GM21737 (cell line): ENCODE measurements around the gene DOLPP1.

ENCODE experiments used
- ATAC-seq: cut with Tn5 transposase; IDR thresholded peaks from one replicate; pipeline ENCODE4 v1.9.1; 2021; ENCODE audit warnings: mild to moderate bottlenecking, moderate library complexity; ENCODE audit not compliant: unreplicated experiment

Gene DOLPP1

GRCh38 chr9:129093602-129094386, 12.9 kb downstream of the DOLPP1 start:
- no peak for ATAC-seq

GRCh38 chr9:129094387-129095169, 13.7 kb downstream of the DOLPP1 start:
- ATAC-seq = no peak

GRCh38 chr9:129095170-129095667, 14.3 kb downstream of the DOLPP1 start:
- no peak for ATAC-seq

DNA sequence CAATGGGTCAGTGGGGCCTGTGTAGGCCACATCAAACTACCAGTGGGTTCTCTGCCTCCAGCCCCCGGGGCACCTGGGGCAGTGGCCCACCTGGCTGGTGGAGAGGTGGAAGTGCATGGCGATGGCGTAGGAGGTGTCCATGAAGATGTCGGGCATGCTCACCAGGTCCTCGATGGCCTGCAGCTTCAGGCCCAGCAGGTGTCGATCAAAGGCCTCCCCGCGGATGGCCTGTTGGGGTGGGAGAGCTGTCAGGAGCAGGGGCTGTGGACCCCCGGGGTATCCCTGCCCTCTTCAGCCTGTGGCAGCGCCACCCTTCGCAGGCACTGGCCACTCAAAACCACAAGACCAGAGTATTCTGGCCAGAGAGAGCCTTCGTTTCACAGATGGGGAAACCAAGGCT, 15.0 kb downstream of the DOLPP1 start:
- no peak for ATAC-seq

DNA sequence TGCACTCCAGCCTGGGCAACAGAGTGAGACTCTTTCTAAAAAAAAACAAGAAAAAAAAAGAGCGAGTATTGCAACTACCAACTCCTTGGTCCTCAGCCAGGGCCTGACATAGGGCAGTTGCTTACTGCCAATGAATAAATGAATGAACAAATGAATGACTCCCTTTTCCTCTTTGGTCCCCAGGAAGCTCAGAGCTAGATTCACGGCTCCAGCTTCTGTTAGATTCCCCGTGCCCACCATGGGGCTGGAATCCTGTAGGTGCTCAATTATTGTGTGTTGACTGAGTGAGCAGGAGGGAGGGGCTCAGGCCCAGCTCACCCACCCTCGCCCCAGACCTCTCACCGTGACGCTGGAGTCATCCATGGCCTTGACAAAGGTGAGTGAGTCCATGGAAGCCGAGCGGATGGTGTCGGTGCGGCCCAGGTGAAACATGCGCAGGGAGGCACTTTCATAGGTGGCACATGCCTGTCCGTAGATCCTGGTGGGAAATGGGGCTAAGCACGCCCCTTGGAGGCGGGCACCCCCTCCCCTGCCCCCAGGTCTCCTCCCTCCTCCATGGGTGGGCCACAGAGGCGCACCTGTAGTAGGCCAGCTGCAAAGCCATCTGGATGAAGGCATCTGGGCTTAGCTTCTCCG, 16.9 kb downstream of the DOLPP1 start:
- no peak for ATAC-seq

- no peak for ATAC-seq
Measured at GRCh38 chr9:129098328-129098727, 17.4 kb downstream of the DOLPP1 start.

DNA sequence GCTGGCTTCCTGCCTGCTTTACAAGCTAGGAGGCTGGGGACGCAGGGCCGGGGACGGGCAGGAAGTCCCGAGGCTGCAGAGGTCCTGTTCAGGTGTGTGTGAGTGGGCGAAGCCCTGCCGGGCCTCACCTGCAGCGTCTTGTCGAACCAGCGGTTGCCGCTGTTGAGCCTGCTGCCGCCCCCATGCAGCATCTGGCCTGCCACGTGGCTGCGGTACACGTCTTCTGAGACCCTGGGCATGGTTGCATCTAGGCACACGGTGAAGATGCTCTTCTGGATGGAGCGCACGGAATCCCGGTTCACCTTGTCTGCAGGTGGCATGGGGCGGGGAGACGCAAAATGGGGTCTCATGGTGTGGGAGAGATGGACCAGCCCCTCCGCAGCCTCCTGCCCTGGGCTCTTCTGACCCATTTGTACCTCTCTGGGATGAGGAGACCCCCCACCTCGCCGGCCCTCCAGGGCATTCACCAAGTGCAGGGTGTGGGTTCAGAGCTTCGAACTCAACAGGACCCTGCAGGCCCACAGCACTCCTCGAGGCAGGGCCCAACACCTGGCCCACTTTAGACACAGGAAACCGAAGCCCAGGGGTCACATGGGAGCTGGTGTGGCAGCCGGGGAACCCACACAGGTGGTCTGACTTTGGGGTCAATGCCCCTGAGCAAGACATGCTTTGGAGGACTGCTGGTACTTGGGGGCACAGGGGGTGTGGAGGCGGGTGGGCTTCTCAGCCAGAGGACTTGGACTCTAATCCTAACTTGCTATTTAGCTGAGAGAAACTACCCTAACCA, 19.7 kb downstream of the DOLPP1 start:
- ATAC-seq = no peak

DNA sequence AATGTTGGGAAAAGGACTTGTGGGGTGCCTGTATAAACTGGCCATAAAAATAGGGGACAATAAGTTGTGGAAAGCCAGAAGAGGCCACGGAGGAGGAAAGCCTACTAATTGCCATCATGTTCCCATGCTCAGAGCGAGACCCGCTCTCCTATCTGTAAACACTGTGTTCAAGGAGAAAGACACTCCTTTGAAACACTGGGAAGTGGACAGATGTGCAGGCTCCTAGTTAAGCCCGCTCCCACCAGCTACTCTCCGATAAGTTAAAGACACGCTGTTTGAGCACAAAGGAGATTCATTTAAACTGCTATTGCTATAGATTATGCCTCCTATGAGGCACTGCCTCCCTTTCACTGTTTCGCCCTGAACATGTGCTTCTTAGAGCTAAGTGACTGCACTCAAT, 20.4 kb downstream of the DOLPP1 start:
- no peak for ATAC-seq

DNA sequence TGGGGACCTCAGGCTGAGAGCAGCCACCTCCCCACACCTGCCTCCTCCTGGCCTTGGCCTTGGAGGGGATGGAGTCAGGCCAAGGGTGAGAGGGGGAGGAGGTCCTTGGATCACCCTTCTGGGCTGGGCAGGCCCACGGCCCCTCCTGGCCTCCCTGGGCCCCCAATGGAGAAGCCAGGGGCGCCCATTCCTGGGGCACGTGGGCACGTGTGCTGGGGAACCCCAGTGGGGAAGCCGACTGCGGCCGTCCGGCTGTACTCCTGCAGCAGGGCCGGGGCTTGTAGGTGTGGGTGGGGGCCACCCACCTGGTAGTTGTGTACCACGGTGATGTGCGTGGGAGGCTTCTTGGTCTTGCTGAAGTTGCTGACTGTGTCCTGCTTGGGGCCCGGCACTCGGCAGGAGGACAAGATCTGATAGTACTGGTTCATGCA, 21.2 kb downstream of the DOLPP1 start:
- ATAC-seq = no peak

DNA sequence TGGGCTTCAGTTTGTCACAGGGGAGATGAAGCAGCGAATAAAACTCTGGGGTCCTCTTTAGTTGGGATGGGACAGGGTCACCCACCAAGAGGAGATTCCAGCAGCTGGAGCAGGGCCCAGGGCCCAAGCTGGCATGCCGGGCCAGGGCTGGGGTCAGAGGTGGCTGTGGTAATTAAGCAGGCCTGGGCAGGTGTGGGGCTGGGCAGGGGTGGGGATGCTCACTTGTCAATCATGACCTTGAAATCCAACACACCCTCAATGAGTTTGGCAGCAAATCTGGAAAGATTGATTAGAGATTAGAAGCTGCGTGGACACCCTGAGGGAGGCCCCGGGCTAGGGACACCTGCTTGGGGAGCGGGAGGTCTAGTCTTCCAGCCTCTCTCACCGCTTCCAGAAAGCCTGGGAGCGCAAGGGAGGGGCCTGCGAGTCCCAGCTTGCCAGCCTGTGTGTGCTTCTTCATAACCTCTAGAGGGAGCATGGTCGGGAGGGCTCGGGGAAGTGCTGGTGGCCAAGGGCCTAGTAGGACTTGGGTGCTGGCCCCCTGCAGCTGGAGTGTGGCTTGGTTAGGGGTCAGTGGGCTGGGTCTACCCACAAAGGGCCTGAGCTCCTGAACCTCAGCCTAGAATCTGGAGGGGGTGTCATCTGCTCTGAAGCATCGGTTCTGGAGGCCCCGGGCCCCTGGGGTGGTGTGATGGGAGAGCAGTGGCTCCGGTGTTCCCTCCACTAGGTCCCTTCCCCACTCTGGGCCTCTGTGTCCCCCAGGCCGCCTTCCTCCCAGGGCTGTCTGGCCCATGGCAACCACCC, 22.1 kb downstream of the DOLPP1 start:
- no peak for ATAC-seq

DNA sequence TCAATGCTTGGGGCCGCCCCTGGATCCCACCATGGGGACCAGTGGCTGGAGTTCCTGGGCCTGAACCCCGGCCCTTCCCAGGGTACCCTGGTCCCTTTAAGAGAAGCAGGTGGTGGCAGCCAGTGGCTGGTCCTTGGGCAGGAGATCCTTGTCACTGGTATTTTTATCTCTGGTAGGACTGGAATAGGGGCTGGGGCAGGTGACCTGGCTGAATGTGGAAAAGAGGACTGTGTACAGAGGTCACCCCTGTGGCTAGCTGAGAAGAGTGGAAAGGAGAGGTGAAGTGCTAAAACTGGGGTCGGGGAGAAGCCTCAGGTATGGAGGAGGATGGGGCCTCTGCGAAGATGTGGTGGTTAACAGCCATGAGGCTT, 22.7 kb downstream of the DOLPP1 start:
- no peak for ATAC-seq

GRCh38 chr9:129104051-129104450, 23.1 kb downstream of the DOLPP1 start:
- ATAC-seq = no peak

DNA sequence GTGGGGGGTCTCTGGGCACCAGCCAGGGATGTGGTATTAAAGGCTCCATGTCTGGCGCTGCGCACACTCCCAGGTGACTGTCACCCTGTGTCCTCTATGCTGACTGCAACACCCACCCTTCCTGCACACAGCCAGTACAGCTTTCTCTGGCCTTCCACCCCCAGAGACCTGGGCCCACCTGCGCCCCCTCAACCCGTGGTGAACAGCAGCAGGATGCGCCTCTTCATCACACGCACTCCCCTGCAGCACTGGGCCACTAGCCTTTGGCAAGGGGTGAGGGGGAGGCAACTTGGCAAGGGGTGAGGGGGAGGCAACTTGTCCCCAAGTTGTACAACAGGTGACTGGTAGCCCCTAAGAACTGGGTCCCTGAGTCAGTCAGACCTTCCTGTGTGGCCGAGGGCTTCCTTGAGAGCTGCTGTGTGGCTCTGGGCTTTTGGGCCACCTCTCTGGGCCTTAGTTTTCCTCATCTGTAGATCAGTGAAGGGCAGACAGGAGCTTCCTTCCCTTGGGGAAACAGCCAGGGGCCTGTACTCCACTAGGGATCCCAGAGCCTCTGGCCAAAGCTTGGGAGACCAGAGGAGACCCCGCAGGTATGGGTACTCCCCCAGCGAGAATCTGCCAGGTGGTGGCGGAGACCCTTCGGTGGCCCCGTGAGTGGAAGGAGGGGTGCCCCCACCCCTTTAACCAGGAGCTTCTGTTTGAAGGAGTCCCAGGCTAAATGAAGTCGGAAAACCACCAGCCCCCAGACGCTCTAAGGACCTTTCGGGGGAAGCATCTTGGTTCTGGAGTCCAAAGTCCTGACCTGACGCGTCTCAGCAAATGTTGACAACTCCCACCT, 25.2 kb downstream of the DOLPP1 start:
- ATAC-seq = no peak

- no peak for ATAC-seq
Measured at GRCh38 chr9:129107651-129108050, 26.7 kb downstream of the DOLPP1 start.

DNA sequence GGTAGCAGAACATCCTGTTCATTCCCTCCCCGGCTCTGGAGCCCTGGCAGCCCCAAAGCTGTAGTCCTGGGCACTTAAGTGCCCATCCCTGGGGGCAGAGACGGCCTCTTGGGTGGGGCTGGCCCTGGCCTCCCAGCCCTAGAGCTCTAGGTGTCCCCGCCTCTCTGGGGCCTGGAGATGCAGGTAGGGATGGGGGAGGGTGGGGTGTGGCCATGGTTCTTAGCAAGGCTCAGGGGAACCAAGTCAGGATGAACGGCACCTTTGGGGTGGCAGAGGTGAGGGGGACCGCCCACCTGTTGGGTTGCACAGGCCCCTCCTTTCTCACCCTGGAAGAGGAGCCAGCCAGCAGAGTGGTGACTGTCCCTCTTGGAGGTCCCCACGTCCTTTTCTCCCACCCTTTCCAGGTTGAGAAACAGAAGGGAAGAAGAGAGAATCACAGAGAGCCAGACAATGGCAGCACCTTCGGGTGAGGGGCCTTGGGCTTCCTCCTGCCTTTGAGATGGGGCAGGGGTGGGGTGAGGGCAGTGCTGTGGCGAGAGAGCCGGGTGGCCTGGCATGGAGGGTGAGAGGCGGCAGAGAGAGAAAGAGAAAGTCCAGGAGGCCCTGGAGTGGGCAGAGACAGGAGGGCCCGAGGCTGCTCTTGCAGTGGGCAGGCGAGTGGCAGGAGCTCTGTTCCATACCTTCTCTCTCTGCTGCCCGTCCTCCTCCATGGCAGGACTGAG, 27.3 kb downstream of the DOLPP1 start:
- no peak for ATAC-seq

DNA sequence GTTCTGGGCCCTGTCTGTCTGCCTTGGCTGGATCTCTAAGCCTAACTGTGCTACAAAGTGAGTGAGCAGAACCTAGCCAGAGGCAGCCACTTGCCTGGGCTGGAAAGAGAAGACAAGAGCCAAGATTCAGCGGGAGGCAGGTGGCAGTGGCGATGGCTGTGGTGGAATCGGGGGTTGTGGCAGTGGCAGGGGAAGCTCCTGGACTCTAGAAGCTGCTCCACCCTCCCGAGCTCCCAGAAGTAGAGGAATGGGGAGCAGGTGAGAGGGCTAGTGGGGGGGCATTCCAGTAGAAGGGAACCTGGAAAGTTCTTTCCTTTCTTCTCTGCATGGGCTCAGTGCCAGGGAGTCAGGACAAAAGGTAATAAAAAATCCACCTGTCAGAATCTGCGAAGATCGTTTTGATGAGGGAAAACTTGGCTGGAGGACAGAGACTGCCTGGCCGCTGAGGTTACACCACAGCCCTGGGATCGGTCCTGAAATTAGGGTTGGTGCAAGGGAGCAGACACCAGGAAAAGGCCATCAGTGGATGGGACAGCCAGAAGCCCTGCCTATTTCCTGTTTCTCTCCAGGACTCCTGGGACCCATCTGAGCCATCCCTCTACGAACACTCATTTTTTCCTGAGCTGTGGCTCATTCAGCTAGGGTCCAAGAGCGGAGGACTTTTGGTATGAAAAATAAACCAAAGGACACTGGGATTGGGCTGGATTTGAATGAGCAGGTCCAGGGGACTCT, 28.1 kb downstream of the DOLPP1 start:
- no peak for ATAC-seq

GRCh38 chr9:129109537-129109903, 28.6 kb downstream of the DOLPP1 start:
- ATAC-seq = no peak
